Stimulated activated CD4-positive, alpha-beta T cell treated with anti-CD3 and anti-CD28 coated beads, Interleukin-1b, Interleukin-23, amount 100 ng/mL, for 48 hours (primary cell): ENCODE measurements around the gene PIK3R3.
"Not testable (repeated sequence)": the region's sequence is repeated elsewhere in the genome, so short reads cannot be mapped to it uniquely, and the experiment has no call there.

Source experiments
- DNase-seq: peaks from one replicate; pipeline ENCODE4 v3.0.0-alpha.2; 2020

Gene PIK3R3

DNA sequence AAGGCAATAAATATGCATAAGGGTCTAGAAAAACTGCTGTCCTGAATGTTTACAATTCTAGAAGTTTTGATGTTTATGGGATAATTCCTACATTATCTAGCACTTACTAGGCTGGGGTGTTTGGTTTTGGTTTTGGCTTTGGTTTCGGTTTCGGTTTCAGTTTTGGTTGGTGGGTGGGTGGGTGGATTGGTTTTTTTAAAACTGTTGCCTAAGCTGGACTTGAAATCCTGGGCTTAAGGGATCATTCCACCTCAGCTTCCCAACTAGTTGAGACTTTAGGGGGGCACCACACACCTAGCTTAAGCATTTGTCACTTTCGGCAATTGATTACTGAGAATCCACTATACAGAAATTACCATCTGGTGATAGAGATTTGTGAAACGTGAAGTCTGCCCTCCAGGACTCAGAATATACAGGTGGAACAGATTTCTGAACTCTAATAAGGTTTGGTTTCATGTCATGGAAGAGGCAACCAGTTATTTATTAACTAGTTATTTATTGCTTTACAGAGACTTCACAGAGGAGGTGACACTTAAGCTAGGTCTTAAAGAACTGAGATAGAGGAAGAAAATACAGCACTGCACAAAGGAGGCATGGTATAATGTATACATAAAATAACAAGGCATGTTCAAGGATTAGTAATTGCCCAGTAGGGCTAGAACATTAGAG, 69.6 kb downstream of the PIK3R3 start:
- DNase-seq: peak; percentile 30

DNA sequence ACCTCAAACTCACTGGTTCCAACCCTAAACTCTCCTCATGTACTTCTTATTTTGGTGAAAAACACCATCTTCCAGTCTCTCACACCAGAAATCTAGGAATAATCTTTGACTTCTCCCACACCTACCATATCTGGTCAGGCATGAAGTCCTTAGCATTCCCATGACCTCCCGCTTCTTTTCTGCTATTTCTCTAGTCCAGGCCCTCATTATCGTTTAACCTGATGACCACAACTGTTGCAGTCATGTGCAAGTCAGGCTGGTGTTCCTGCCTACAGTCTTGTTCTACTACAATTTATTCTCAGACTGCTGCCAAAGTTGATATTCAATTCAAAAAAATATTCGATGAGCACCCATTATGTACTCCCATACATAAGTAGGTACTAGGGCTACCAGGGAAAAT, 71.3 kb downstream of the PIK3R3 start:
- no peak for DNase-seq

GRCh38 chr1:46058936-46059335, 73.5 kb downstream of the PIK3R3 start:
- no peak for DNase-seq

GRCh38 chr1:46057781-46058180, 74.6 kb downstream of the PIK3R3 start:
- no peak for DNase-seq

DNA sequence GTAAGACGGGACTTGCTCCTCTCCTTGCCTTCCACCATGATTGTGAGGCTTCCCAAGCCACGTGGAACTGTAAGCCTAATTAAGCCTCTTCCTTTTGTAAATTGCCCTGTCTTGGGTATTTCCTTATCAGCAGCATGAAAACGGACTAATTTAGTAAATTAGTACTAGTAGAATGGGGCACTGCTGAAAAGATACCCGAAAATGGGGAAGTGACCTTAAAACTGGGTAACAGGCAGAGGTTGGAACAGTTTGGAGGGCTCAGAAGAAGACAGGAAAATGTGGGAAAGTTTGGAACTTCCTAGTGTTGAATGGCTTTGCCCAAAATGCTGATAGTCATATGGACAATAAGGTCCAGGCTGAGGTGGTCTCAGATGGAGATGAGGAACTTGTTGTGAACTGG, 75.2 kb downstream of the PIK3R3 start:
- DNase-seq: not testable (repeated sequence)

DNA sequence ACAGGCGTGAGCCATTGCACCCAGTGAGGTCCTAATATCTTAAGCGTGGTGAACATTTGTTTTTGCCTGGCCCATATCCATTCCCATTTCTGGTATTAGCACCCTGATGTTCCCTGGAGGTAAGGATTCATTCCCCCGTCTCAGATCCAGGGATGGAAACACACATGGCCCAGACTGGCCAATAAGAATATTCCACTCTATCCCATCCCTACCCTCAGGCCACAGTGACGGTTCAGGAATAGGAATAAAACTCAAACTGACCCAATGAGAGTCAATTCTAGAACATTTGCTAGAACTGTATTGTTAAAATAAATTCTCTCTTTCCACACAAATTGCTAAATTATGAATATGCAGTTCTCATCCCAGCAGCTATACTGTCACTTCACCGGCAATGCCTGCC, 76.1 kb downstream of the PIK3R3 start:
- DNase-seq: no peak

DNA sequence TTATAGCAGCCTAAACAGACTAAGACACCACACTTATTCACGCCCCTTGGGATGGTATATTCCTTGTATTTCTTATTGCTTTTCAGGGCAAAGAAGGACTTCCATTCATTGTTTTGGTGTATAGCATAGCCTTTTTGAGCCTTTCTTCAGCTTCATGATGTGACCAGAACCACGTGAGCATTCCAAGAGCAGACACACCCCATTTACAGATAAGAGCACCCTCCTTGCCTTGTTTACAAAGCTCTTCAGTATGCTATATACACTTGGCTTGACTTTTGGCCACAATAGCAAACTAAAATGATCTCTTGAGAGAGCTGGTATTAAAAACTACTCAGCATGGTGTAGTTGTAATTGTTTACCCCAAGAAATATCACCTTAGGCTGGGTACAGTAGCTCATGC, 78.7 kb downstream of the PIK3R3 start:
- DNase-seq: no peak

GRCh38 chr1:46044116-46044515, 88.3 kb downstream of the PIK3R3 start:
- no peak for DNase-seq

DNA sequence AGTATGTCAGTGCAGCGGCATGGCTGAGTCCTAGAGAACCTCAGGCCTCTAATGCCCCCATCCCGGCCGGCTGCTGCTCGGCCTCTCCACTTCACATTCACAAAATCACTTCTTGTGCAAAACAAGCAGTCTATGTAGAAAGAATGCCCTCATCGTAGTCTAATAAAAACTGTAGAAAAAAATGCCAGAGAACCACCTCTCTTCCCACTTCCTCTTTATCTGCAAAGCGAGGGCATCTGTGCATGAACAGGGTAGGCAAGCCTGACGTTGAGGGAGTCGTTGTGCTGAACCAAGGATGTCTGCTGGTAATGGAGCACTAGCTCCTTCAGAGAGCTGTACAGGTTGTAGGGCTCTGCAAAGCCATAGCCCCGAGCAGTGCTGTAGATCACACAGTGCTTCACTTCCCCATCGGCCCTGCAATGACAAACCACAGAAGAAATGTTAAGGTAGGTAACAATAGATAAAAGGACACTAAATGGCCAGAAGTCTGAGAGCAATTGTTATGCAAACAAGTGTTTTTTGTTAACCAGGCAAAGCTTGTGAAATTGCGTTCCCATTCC, 88.9 kb downstream of the PIK3R3 start:
- no peak for DNase-seq

DNA sequence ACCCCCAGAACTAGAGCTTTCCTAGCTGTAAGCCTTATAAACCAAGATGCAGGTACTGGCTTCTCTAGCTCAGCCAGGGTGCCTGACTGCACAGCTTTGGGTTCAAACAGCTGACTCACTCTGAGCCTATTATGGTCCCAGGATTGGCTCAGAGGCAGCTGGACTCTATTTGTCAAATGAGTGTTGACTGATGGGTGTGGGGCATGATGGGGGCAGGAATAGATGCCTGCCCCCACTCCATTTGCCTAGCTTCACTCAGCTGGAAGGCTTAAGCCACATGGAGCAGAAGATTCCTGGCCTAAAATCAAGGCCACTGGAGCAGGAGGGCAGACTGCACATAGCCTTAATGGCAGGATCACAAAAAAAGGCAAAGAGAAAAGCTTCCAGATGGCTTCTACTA, 90.5 kb downstream of the PIK3R3 start:
- no peak for DNase-seq

DNA sequence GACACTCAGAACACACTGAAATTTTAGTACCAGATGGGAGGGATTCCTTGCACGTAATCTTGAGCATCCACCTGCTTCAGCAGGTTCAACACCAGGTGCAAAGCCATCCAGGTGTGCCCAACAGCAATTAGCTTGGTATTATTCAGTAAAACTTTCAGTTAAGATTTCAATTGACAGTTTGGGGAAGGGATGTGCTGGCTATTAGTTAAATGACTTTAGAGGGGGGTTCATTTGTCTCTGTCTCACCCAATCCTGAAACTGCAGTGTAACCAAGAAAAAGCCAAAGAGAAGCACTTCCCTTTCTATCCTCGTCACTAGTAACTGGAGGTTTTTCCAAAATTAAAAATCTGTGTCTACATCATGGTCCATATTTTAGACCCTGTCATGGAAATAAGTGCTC, 90.9 kb downstream of the PIK3R3 start:
- DNase-seq: no peak

DNA sequence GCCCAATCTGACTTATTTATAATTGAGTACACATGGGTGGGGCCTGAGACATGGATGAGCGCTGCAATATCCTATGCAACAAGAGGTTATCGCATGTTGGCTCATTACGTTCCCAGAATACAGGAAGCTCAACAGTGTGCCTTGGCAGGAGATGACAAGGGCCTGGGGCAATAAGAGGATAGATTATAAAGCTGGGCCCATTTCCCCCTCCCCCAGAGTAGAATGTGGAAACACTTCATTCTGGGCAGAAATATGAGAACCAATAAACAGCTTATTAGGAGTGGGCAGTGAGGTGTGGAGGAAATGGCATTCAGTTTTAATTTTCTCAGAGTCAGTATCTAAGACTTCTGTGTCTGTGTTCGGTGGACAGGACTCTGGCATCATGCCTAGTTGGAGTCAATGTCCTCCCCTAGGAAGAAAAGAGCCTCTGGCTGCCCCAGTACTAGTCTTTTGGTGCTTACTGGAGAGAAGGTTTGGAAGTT, 92.8 kb downstream of the PIK3R3 start:
- DNase-seq: no peak

GRCh38 chr1:46036894-46037839, 95.3 kb downstream of the PIK3R3 start:
- DNase-seq: peak; percentile 81

DNA sequence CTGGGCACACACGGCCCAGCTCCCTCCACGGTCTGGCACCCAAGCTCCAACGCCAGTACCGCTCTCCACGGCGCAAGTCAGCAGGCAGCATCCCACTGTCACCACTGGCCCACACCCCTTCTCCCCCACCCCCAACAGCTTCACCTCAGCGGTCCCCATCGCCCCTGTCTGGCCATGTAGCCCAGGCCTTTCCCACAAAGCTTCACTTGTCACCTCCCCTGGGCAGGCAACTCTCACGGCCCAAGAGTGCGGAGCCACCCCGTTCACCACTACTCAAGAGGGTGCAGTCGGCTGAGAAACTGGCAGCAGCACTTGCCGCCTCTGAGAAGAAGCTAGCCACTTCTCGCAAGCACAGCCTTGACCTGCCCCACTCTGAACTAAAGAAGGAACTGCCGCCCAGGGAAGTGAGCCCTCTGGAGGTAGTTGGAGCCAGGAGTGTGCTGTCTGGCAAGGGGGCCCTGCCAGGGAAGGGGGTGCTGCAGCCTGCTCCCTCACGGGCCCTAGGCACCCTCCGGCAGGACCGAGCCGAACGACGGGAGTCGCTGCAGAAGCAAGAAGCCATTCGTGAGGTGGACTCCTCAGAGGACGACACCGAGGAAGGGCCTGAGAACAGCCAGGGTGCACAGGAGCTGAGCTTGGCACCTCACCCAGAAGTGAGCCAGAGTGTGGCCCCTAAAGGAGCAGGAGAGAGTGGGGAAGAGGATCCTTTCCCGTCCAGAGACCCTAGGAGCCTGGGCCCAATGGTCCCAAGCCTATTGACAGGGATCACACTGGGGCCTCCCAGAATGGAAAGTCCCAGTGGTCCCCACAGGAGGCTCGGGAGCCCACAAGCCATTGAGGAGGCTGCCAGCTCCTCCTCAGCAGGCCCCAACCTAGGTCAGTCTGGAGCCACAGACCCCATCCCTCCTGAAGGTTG, 97.6 kb downstream of the PIK3R3 start:
- no peak for DNase-seq

- no peak for DNase-seq
Measured at GRCh38 chr1:46030876-46031660, 101.4 kb downstream of the PIK3R3 start.

DNA sequence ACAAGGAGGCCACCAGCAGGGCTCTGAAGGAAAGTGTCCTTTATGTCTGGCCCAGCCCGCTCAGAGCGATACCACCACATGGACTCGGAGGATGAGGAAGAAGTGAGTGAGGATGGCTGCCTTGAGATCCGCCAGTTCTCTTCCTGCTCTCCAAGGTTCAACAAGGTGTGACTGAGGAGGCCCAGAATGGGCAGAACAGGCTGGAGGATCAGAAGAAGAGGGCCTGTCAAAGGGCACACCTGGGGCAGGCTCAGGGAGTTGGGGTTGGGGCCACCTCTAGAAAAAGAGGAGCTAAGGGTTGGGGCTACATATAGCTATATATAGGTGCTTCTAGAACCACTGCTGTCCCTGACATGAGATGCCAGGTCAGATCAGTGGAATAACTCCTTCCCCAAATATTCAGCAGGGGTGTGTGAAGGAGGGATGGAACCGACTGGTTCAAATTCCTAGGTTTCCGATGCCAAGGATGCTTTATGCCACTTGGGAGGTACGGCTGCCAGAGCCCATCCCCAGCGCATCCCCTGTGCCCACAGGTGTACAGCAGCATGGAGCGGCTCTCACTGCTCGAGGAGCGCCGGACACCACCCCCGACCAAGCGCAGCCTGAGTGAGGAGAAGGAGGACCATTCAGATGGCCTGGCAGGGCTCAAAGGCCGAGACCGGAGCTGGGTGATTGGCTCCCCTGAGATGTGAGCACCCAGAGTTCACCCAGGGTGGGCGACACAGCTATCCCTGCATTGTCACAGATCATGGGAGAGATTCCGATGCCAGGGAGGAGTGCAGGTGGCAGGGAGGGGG, 102.2 kb downstream of the PIK3R3 start:
- no peak for DNase-seq

DNA sequence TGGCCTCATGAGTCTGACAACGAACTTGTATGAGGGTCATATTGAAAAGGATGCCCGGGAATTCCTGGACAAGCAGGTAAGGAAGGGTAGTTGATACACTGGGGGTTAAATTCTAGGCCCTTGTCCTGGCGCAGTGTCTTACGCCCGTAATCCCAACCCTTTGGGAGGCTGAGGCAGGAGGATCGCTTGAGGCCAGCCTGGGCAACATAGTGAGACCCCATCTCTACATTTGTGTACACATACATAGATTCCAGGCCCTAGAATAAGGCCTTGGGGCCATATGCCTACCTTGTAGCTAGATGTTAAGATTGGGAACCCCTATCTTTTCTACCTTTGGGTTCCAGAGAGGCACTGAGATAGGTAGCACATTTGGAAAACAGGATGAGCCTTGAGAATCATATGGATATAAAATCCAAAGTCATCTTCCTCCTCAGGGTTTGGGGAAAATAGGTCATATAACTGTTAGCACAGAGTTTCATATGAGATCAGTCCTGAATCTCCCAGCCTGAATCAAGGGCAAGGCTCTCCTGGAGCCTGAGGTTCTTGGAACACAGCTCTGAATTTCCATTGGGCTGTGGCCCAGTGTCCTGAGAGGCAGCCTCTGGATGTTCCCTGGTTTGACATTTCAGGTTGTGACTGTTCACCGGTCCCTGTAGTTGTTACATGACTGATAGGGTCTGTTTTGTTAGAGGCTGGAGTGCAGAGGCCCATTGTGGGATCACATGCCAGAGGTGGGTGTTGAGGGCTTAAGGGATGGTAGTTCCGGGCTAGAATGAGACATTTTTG, 104.4 kb downstream of the PIK3R3 start:
- no peak for DNase-seq

DNA sequence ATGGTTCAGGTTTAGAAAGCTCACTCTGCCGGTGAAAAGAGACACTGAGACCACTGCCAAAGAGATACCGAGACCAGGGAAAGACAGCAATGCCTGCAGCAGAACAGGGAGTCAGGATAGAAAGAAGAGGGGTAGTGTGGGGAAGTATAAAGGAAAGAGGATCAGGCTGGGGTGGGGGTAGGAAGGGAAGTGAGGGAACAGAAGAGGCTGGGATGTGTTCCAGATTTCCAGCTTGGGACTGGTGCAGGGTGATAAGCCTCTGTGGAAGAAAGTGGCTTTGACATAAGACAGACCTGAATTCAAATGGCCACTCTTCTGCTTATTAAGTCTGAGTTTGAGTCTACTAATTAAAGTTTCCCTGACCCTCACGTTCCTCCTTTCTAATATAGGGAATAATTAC, 105.9 kb downstream of the PIK3R3 start:
- DNase-seq: no peak

DNA sequence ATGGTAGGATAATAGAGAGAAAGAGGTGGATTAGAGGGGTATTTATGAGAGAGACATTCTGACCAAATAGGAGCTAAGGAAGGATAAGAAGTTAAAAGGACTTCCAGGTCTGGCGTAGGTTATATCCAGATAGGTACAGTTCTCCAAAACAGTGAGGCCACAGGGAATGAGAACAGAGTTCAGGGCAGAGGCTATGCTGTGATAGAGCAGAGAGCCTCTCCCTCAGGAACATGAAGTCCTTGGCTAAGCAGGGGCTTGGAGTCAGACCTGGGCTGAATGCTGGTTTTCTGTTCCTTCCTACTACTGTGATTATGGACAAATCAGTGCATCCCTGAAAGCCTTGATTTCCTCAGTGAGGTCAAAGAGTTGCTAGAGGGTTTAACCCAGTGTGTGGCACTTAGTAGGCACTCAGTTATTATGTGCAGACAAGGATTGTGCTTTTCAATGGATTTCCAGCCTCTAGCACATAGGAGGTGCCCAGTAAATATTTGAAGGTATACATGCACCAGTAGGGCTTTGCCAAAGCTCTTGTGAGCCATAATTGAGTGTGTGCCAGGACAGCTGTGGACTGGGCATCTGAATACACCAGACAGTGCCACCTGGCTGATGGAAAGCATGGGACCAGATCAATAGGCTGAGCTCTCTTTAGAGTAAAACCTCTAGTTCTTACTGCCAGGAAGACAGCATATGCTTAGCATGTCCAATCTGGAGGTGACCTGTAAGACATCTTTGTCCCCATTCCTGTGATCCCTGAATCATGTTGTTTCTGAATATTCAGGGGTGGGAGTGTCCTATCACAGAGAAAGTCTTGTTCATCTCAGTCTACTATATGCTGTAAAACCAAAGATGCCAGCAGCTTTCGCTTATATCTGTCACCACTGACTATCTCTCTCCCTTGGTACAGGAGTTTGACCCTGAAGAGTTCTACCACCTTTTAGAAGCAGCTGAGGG, 111.1 kb downstream of the PIK3R3 start:
- DNase-seq: no peak
